ENCODE measurements around the gene PLXNB1. TPM values are rescaled to one million over a fixed set of nuclear protein-coding genes. Genes with fewer than 3 reads are reported as not detected.

PLXNB1 gene
- total and polyA plus RNA-seq, 7 experiments from 2014 or later: 0.79 to 3.3 (median 2.7) TPM; not detected in 2

DNA sequence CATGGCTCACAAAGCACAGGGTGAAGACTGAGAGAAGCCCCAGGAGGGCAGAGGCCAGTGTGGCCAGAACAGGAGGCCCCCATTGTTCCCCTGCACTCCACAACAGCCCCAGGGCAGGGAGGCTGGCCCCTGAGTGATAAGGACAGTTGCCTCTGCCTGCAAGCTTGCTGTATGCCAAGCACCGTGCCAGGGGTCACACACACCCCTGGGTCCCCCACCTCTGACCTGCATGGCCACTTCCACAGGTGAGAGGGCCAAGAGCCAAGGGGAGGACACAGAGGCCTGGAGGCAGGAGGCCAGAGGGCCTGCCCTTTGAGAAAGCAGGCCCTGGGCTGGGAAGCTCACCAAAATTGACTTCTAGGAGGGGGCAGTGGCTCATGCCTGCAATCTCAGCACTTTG lies 40.4 kb upstream of the PLXNB1 start:
- Mint-ChIP-seq H3K27me3 (peaks cover 0 to 2% (median 0%) of the 10 kb centered on the region in 5 donors), H3K4me3 (peak overlapping the region; percentile 69 to 98 (median 80)), H3K4me1 (peaks cover 41 to 77% (median 73%) of the 10 kb centered on the region in 7 donors), H3K9me3 (peaks cover 0 to 2% (median 0%) of the 10 kb centered on the region in 11 donors), H3K27ac (peak overlapping the region; percentile 65 to 99 (median 90)), H3K36me3 (peaks cover 0 to 45% (median 10%) of the 10 kb centered on the region in 5 donors)
- H3K36me3 ChIP-seq (ENCODE audit: control insufficient read depth in 2 of 3, insufficient read depth in 3 of 3, low read length in 3 of 3): peaks cover 0 to 34% (median 5%) of the 10 kb centered on the region in 3 experiments
- DNase-seq: no peak
- no peaks in the 10 kb centered on the region for H3K27me3 ChIP-seq (ENCODE audit: control insufficient read depth in 2 of 2, insufficient read depth in 2 of 2, low read length in 2 of 2)
- ChIA-PET POLR2A (interaction anchor here (0.6 to 1.7 kb wide), 13 partner anchors 9 to 938 kb away, joined by 3 to 6 read pairs (median 3); partner anchors contain the start of genes ATRIP and SHISA5), CTCF (interaction anchor here (1.2 to 3.3 kb wide), 4 partner anchors 34 to 80 kb away, joined by 4 to 10 read pairs (median 4); no protein-coding TSS in a partner anchor)
- no peak overlapping the region for H3K4me3 ChIP-seq (ENCODE audit: low read length)
- H3K27ac ChIP-seq (ENCODE audit: low read depth, low read length): peak overlapping the region; percentile 95
- ATAC-seq: no peak
- peaks cover 61% of the 10 kb centered on the region in 2 donors for H3K4me1 ChIP-seq (ENCODE audit: control insufficient read depth in 2 of 2, insufficient read depth in 2 of 2, low read length in 2 of 2)
- H3K9me3 ChIP-seq (ENCODE audit: control insufficient read depth in 2 of 3, low read length in 3 of 3): no peaks in the 10 kb centered on the region
- intact Hi-C loops (cut with micrococcal nuclease): loop anchor here in 1 of 2 donors (5.0 to 10.0 kb wide), 2 partner anchors 622 to 1825 kb away; partner anchors contain the start of genes HYAL3, IFRD2, NAA80 and QRICH1

GRCh38 chr3:48469046-48469915 lies 39.4 kb upstream of the PLXNB1 start:
- Mint-ChIP-seq H3K27me3 (peaks cover 0 to 2% (median 0%) of the 10 kb centered on the region in 5 donors), H3K4me1 (peaks cover 33 to 75% (median 67%) of the 10 kb centered on the region in 7 donors), H3K4me3 (peak overlapping the region; percentile 69 to 98 (median 80)), H3K9me3 (peaks cover 0 to 2% (median 0%) of the 10 kb centered on the region in 11 donors), H3K36me3 (peaks cover 0 to 41% (median 10%) of the 10 kb centered on the region in 5 donors), H3K27ac (peak overlapping the region; percentile 81 to 99 (median 90))
- H3K27ac ChIP-seq (ENCODE audit: low read depth, low read length): peak overlapping the region; percentile 95
- ChIA-PET POLR2A (interaction anchor here (0.5 to 1.7 kb wide), 12 partner anchors 9 to 76 kb away, joined by 3 to 5 read pairs (median 3); partner anchors contain the start of genes ATRIP, CCDC51, SHISA5 and TMA7), CTCF (interaction anchor here (0.6 to 3.3 kb wide), 7 partner anchors 9 to 285 kb away, joined by 3 to 10 read pairs (median 4); partner anchors contain the start of gene ATRIP)
- H3K4me3 ChIP-seq (ENCODE audit: low read length): no peak overlapping the region
- H3K9me3 ChIP-seq (ENCODE audit: control insufficient read depth in 2 of 3, low read length in 3 of 3): no peaks in the 10 kb centered on the region
- ATAC-seq (no peak), DNase-seq (no peak)
- H3K4me1 ChIP-seq (ENCODE audit: control insufficient read depth in 2 of 2, insufficient read depth in 2 of 2, low read length in 2 of 2): peaks cover 63 to 66% of the 10 kb centered on the region in 2 donors
- intact Hi-C loops (cut with micrococcal nuclease): loop anchor here in 1 of 2 donors (5.0 kb wide), 1 partner anchor 78 kb away; no protein-coding TSS in a partner anchor
- no peaks in the 10 kb centered on the region for H3K27me3 ChIP-seq (ENCODE audit: control insufficient read depth in 2 of 2, insufficient read depth in 2 of 2, low read length in 2 of 2)
- H3K36me3 ChIP-seq (ENCODE audit: control insufficient read depth in 2 of 3, insufficient read depth in 3 of 3, low read length in 3 of 3): peaks cover 0 to 34% (median 5%) of the 10 kb centered on the region in 3 experiments

- peak overlapping the region; percentile 74 to 98 (median 92) for H3K4me3 Mint-ChIP-seq
- peak overlapping the region; percentile 89 to 99 (median 95) for H3K27ac Mint-ChIP-seq
- ATAC-seq (no peak), DNase-seq (no peak)
- peaks cover 28 to 70% (median 60%) of the 10 kb centered on the region in 7 donors for H3K4me1 Mint-ChIP-seq
- POLR2A ChIA-PET: interaction anchor here (1.2 to 3.3 kb wide), 2 partner anchors 12 to 29 kb away, joined by 5 to 29 read pairs; partner anchors contain the start of genes CCDC51 and TMA7
- no peak overlapping the region for H3K4me3 ChIP-seq (ENCODE audit: low read length)
- peaks cover 0 to 2% (median 0%) of the 10 kb centered on the region in 11 donors for H3K9me3 Mint-ChIP-seq
- H3K9me3 ChIP-seq (ENCODE audit: control insufficient read depth in 2 of 3, low read length in 3 of 3): no peaks in the 10 kb centered on the region
- peaks cover 57 to 61% of the 10 kb centered on the region in 2 donors for H3K4me1 ChIP-seq (ENCODE audit: control insufficient read depth in 2 of 2, insufficient read depth in 2 of 2, low read length in 2 of 2)
- peaks cover 0 to 34% (median 5%) of the 10 kb centered on the region in 3 experiments for H3K36me3 ChIP-seq (ENCODE audit: control insufficient read depth in 2 of 3, insufficient read depth in 3 of 3, low read length in 3 of 3)
- intact Hi-C loops (cut with micrococcal nuclease): loop anchor here in 1 of 2 donors (5.0 kb wide), 1 partner anchor 79 kb away; no protein-coding TSS in a partner anchor
- CTCF ChIA-PET: interaction anchor here (0.6 to 3.3 kb wide), 5 partner anchors 22 to 284 kb away, joined by 3 to 10 read pairs (median 4); partner anchors contain the start of gene ATRIP
- peaks cover 0 to 45% (median 10%) of the 10 kb centered on the region in 5 donors for H3K36me3 Mint-ChIP-seq
- H3K27me3 Mint-ChIP-seq: peaks cover 0 to 2% (median 0%) of the 10 kb centered on the region in 5 donors
- peak overlapping the region; percentile 95 for H3K27ac ChIP-seq (ENCODE audit: low read depth, low read length)
- H3K27me3 ChIP-seq (ENCODE audit: control insufficient read depth in 2 of 2, insufficient read depth in 2 of 2, low read length in 2 of 2): no peaks in the 10 kb centered on the region
These were observed 38.4 kb upstream of the PLXNB1 start for GRCh38 chr3:48468329-48468731.

GRCh38 chr3:48467473-48468267 lies 37.8 kb upstream of the PLXNB1 start:
- peaks cover 0 to 42% (median 10%) of the 10 kb centered on the region in 5 donors for H3K36me3 Mint-ChIP-seq
- Histone ChIP-seq H3K9me3 (ENCODE audit: control insufficient read depth in 2 of 3, low read length in 3 of 3) (no peaks in the 10 kb centered on the region), H3K27ac (ENCODE audit: low read depth, low read length) (peak overlapping the region; percentile 95), H3K36me3 (ENCODE audit: control insufficient read depth in 2 of 3, insufficient read depth in 3 of 3, low read length in 3 of 3) (peaks cover 0 to 34% (median 5%) of the 10 kb centered on the region in 3 experiments), H3K4me1 (ENCODE audit: control insufficient read depth in 2 of 2, insufficient read depth in 2 of 2, low read length in 2 of 2) (peaks cover 54 to 58% of the 10 kb centered on the region in 2 donors), H3K4me3 (ENCODE audit: low read length) (peak overlapping the region; percentile 87), H3K27me3 (ENCODE audit: control insufficient read depth in 2 of 2, insufficient read depth in 2 of 2, low read length in 2 of 2) (no peaks in the 10 kb centered on the region)
- no peak for DNase-seq
- POLR2A ChIA-PET: interaction anchor here (0.6 to 3.3 kb wide), 12 partner anchors 9 to 89 kb away, joined by 3 to 29 read pairs (median 9); partner anchors contain the start of genes ATRIP, CCDC51, PFKFB4 and SHISA5
- no peaks in the 10 kb centered on the region for H3K27me3 Mint-ChIP-seq
- H3K9me3 Mint-ChIP-seq: no peaks in the 10 kb centered on the region
- CTCF ChIA-PET: interaction anchor here (0.7 to 3.3 kb wide), 6 partner anchors 10 to 40 kb away, joined by 3 to 10 read pairs (median 4); partner anchors contain the start of gene ATRIP
- peak overlapping the region; percentile 89 to 99 (median 95) for H3K27ac Mint-ChIP-seq
- peaks cover 22 to 63% (median 53%) of the 10 kb centered on the region in 7 donors for H3K4me1 Mint-ChIP-seq
- intact Hi-C loops (cut with micrococcal nuclease): loop anchor here in 1 of 2 donors (2.0 to 5.0 kb wide), 2 partner anchors 67 to 80 kb away; no protein-coding TSS in a partner anchor
- peak overlapping the region; percentile 87 to 98 (median 91) for H3K4me3 Mint-ChIP-seq
- no peak for ATAC-seq

- H3K36me3 Mint-ChIP-seq: peaks cover 0 to 41% (median 10%) of the 10 kb centered on the region in 5 donors
- intact Hi-C loops (cut with micrococcal nuclease): loop anchor here in 1 of 2 donors (2.0 to 5.0 kb wide), 2 partner anchors 66 to 80 kb away; no protein-coding TSS in a partner anchor
- CTCF ChIA-PET: interaction anchor here (0.6 to 2.2 kb wide), 8 partner anchors 11 to 81 kb away, joined by 3 to 11 read pairs (median 3); partner anchors contain the start of genes CCDC51 and TMA7
- no peaks in the 10 kb centered on the region for H3K27me3 Mint-ChIP-seq
- POLR2A ChIA-PET: interaction anchor here (0.6 to 3.3 kb wide), 14 partner anchors 10 to 90 kb away, joined by 3 to 29 read pairs (median 9); partner anchors contain the start of genes ATRIP, CCDC51, PFKFB4 and SHISA5
- DNase-seq: no peak
- H3K4me1 ChIP-seq (ENCODE audit: control insufficient read depth in 2 of 2, insufficient read depth in 2 of 2, low read length in 2 of 2): peaks cover 54 to 58% of the 10 kb centered on the region in 2 donors
- ATAC-seq: no peak
- peak overlapping the region; percentile 87 for H3K4me3 ChIP-seq (ENCODE audit: low read length)
- H3K27ac Mint-ChIP-seq: peak overlapping the region; percentile 89 to 99 (median 95)
- H3K36me3 ChIP-seq (ENCODE audit: control insufficient read depth in 2 of 3, insufficient read depth in 3 of 3, low read length in 3 of 3): peaks cover 0 to 34% (median 5%) of the 10 kb centered on the region in 3 experiments
- no peaks in the 10 kb centered on the region for H3K27me3 ChIP-seq (ENCODE audit: control insufficient read depth in 2 of 2, insufficient read depth in 2 of 2, low read length in 2 of 2)
- no peaks in the 10 kb centered on the region for H3K9me3 ChIP-seq (ENCODE audit: control insufficient read depth in 2 of 3, low read length in 3 of 3)
- peaks cover 22 to 62% (median 53%) of the 10 kb centered on the region in 7 donors for H3K4me1 Mint-ChIP-seq
- H3K4me3 Mint-ChIP-seq: peak overlapping the region; percentile 87 to 98 (median 91)
- H3K27ac ChIP-seq (ENCODE audit: low read depth, low read length): peak overlapping the region; percentile 95
- no peaks in the 10 kb centered on the region for H3K9me3 Mint-ChIP-seq
These were observed 37.2 kb upstream of the PLXNB1 start for GRCh38 chr3:48467110-48467454.

Data from naive thymus-derived CD4-positive, alpha-beta T cell (primary cell).